Neuronal stem cell (in vitro differentiated cells): ENCODE data around the gene RPP25L.

Source experiments
- DNase-seq: peaks from one replicate; pipeline ENCODE4 v3.0.0-alpha.2; 2013; ENCODE audit warnings: low spot score
- H2AFZ ChIP-seq: one replicate; pipeline ENCODE4 v1.6.1; 2013; ENCODE audit warnings: mild to moderate bottlenecking, low read length, inconsistent platforms
- H2AK5ac ChIP-seq: 2 replicates; pipeline ENCODE4 v1.6.1; 2013; ENCODE audit warnings: low read depth, mild to moderate bottlenecking, inconsistent platforms, low read length, moderate library complexity, mixed read lengths
- H2BK120ac ChIP-seq: 2 replicates; pipeline ENCODE4 v1.6.1; 2013; ENCODE audit warnings: low read depth, mild to moderate bottlenecking, inconsistent platforms, low read length, moderate library complexity, mixed read lengths
- H2BK12ac ChIP-seq: one replicate; pipeline ENCODE4 v1.6.1; 2013; ENCODE audit warnings: low read length, inconsistent platforms
- H2BK15ac ChIP-seq: 2 replicates; pipeline ENCODE4 v1.6.1; 2013; ENCODE audit warnings: mild to moderate bottlenecking, low read length, inconsistent platforms, mixed read lengths
- H2BK5ac ChIP-seq: one replicate; pipeline ENCODE4 v1.6.1; 2013; ENCODE audit warnings: inconsistent platforms, mild to moderate bottlenecking, low read length, moderate library complexity
- H3K14ac ChIP-seq: one replicate; pipeline ENCODE4 v1.6.1; 2013; ENCODE audit warnings: low read length, inconsistent platforms
- H3K18ac ChIP-seq: 2 replicates; pipeline ENCODE4 v1.6.1; 2013; ENCODE audit warnings: low read length, inconsistent platforms
- H3K23ac ChIP-seq: 2 replicates; pipeline ENCODE4 v1.6.1; 2013; ENCODE audit warnings: low read depth, mild to moderate bottlenecking, mixed read lengths, low read length, inconsistent platforms; ENCODE audit not compliant: poor library complexity
- H3K27ac ChIP-seq: replicated peaks from 3 replicates; pipeline ENCODE4 v1.5.1; 2013; ENCODE audit warnings: low read length, inconsistent platforms
- H3K27me3 ChIP-seq, 3 experiments: 2 replicates each; pipeline ENCODE4 v1.6.1; 2013; ENCODE audit warnings: low read length in 3 of 3, mild to moderate bottlenecking in 2 of 3, inconsistent platforms in 1 of 3, low read depth in 1 of 3, mixed read lengths in 1 of 3, moderate library complexity in 1 of 3; ENCODE audit not compliant: control insufficient read depth in 3 of 3, insufficient read depth in 3 of 3
- H3K36me3 ChIP-seq, 2 donors: replicated peaks in 1 of 2; 2 replicates each; pipeline ENCODE4 v1.6.1; 2013; ENCODE audit warnings: low read length in 2 of 2; ENCODE audit not compliant: control insufficient read depth in 2 of 2, insufficient read depth in 2 of 2
- H3K4ac ChIP-seq: 2 replicates; pipeline ENCODE4 v1.6.1; 2013; ENCODE audit warnings: inconsistent platforms, mild to moderate bottlenecking, low read length, moderate library complexity
- H3K4me1 ChIP-seq, 2 donors: 1 replicate in 1 of 2; 2 replicates in 1 of 2; pipeline ENCODE4 v1.6.1; 2013; ENCODE audit warnings: low read length in 2 of 2, low read depth in 1 of 2; ENCODE audit not compliant: control insufficient read depth in 2 of 2, insufficient read depth in 1 of 2
- H3K4me2 ChIP-seq: one replicate; pipeline ENCODE4 v1.6.1; 2013; ENCODE audit warnings: mild to moderate bottlenecking, low read length, inconsistent platforms; ENCODE audit not compliant: insufficient read depth, poor library complexity, severe bottlenecking
- H3K4me3 ChIP-seq, 2 donors: 2 replicates each; pipeline ENCODE4 v1.5.1; 2013; ENCODE audit warnings: low read length in 2 of 2, mild to moderate bottlenecking in 2 of 2, inconsistent platforms in 1 of 2, moderate library complexity in 1 of 2
- H3K79me1 ChIP-seq: one replicate; pipeline ENCODE4 v1.6.1; 2013; ENCODE audit warnings: low read depth, mild to moderate bottlenecking, inconsistent platforms, low read length, moderate library complexity
- H3K9ac ChIP-seq: one replicate; pipeline ENCODE4 v1.6.1; 2013; ENCODE audit warnings: mild to moderate bottlenecking, low read depth, low read length, inconsistent platforms; ENCODE audit not compliant: poor library complexity
- H3K9me3 ChIP-seq, 2 donors: replicated peaks in 1 of 2; 2 replicates each; pipeline versions ENCODE3 to v1.6.1; 2013; ENCODE audit warnings: low read length in 2 of 2, mild to moderate bottlenecking in 2 of 2, inconsistent platforms in 1 of 2, low read depth in 1 of 2, mixed read lengths in 1 of 2, moderate library complexity in 1 of 2; ENCODE audit not compliant: control insufficient read depth in 2 of 2, insufficient read depth in 1 of 2
- H4K8ac ChIP-seq: one replicate; pipeline ENCODE4 v1.6.1; 2013; ENCODE audit warnings: low read depth, mild to moderate bottlenecking, inconsistent platforms, low read length, moderate library complexity
- H4K91ac ChIP-seq: one replicate; pipeline ENCODE4 v1.6.1; 2013; ENCODE audit warnings: low read length, low read depth, mild to moderate bottlenecking, inconsistent platforms; ENCODE audit not compliant: poor library complexity
- WGBS, 2 donors: extraction: QIAGEN DNeasy Blood & Tissue Kit; methylation state at CpG; one replicate each; pipeline ENCODE4 v1.1.7; 2013; ENCODE audit warnings: missing lambda C conversion rate in 2 of 2, mixed read lengths in 1 of 2; ENCODE audit not compliant: insufficient read length in 2 of 2, insufficient replicate concordance in 1 of 2; ENCODE audit errors: extremely low coverage in 2 of 2; 5-methylcytosine and 5-hydroxymethylcytosine counted together

RPP25L gene

GRCh38 chr9:34572092-34572491 lies 39.8 kb downstream of the RPP25L start:
- Histone ChIP-seq H3K4ac (no peak overlapping the region), H3K36me3 (peaks cover 10 to 90% of the 10 kb centered on the region in 2 donors), H3K4me1 (peaks cover 53 to 60% of the 10 kb centered on the region in 2 donors), H2BK15ac (no peak overlapping the region), H3K23ac (no peak overlapping the region), H2BK120ac (no peak overlapping the region), H3K4me2 (no peak overlapping the region), H2BK12ac (no peak overlapping the region), H3K14ac (no peak overlapping the region), H3K18ac (no peak overlapping the region), H3K9ac (no peak overlapping the region), H3K9me3 (peaks cover 0 to 2% of the 10 kb centered on the region in 2 donors), H3K4me3 (no peak overlapping the region), H2AK5ac (peak overlapping the region; percentile 7), H3K27ac (no peak overlapping the region), H3K27me3 (no peaks in the 10 kb centered on the region), H2AFZ (no peak overlapping the region), H3K79me1 (peaks cover 7% of the 10 kb centered on the region), H4K8ac (no peak overlapping the region), H4K91ac (no peak overlapping the region), H2BK5ac (no peak overlapping the region)
- DNase-seq, result no peak

GRCh38 chr9:34571481-34571810 lies 40.5 kb downstream of the RPP25L start:
- no peak overlapping the region for H2AK5ac ChIP-seq
- H3K4me2 ChIP-seq, result no peak overlapping the region
- no peak overlapping the region for H4K91ac ChIP-seq
- H3K27me3 ChIP-seq, result no peaks in the 10 kb centered on the region
- peak overlapping the region; percentile 53 for H2BK12ac ChIP-seq
- no peak overlapping the region for H3K27ac ChIP-seq
- no peak overlapping the region for H2BK5ac ChIP-seq
- H2BK120ac ChIP-seq, result no peak overlapping the region
- no peak overlapping the region for H4K8ac ChIP-seq
- no peak overlapping the region for H2AFZ ChIP-seq
- H3K4me1 ChIP-seq, result peaks cover 46 to 60% of the 10 kb centered on the region in 2 donors
- no peak overlapping the region for H3K9ac ChIP-seq
- peaks cover 10 to 90% of the 10 kb centered on the region in 2 donors for H3K36me3 ChIP-seq
- H3K18ac ChIP-seq, result peak overlapping the region; percentile 81
- DNase-seq, result no peak
- H3K79me1 ChIP-seq, result peaks cover 7% of the 10 kb centered on the region
- no peak overlapping the region for H3K23ac ChIP-seq
- peaks cover 0 to 2% of the 10 kb centered on the region in 2 donors for H3K9me3 ChIP-seq
- no peak overlapping the region for H3K4ac ChIP-seq
- H2BK15ac ChIP-seq, result no peak overlapping the region
- no peak overlapping the region for H3K14ac ChIP-seq
- no peak overlapping the region for H3K4me3 ChIP-seq
- no CpG with 5 or more reads among the region's 12 CpGs for WGBS, 2 donors

- WGBS, 2 donors, result no CpG with 5 or more reads among the region's 7 CpGs
- H3K4me1 ChIP-seq, result peaks cover 41 to 60% of the 10 kb centered on the region in 2 donors
- H3K9ac ChIP-seq, result no peak overlapping the region
- H4K8ac ChIP-seq, result no peak overlapping the region
- no peak overlapping the region for H3K27ac ChIP-seq
- H3K27me3 ChIP-seq, result no peaks in the 10 kb centered on the region
- H2BK12ac ChIP-seq, result peak overlapping the region; percentile 53
- H2BK120ac ChIP-seq, result no peak overlapping the region
- no peak overlapping the region for H2BK5ac ChIP-seq
- H2AFZ ChIP-seq, result no peak overlapping the region
- peaks cover 10 to 90% of the 10 kb centered on the region in 2 donors for H3K36me3 ChIP-seq
- H3K4me2 ChIP-seq, result no peak overlapping the region
- H3K23ac ChIP-seq, result no peak overlapping the region
- H3K9me3 ChIP-seq, result peaks cover 0 to 2% of the 10 kb centered on the region in 2 donors
- peak overlapping the region; percentile 81 for H3K18ac ChIP-seq
- H2AK5ac ChIP-seq, result no peak overlapping the region
- H3K14ac ChIP-seq, result no peak overlapping the region
- no peak overlapping the region for H3K4me3 ChIP-seq
- H4K91ac ChIP-seq, result no peak overlapping the region
- peaks cover 7% of the 10 kb centered on the region for H3K79me1 ChIP-seq
- no peak overlapping the region for H2BK15ac ChIP-seq
- H3K4ac ChIP-seq, result peak overlapping the region; percentile 27
- no peak for DNase-seq
Measured at GRCh38 chr9:34570809-34571480, 41.0 kb downstream of the RPP25L start.

- no peak overlapping the region for H3K4me2 ChIP-seq
- no peak overlapping the region for H2BK5ac ChIP-seq
- H4K91ac ChIP-seq, result no peak overlapping the region
- no peak overlapping the region for H3K4ac ChIP-seq
- WGBS, 2 donors, result no CpG with 5 or more reads among the region's 11 CpGs
- H4K8ac ChIP-seq, result no peak overlapping the region
- no peak overlapping the region for H2AK5ac ChIP-seq
- no peak for DNase-seq
- H3K14ac ChIP-seq, result no peak overlapping the region
- H3K9ac ChIP-seq, result no peak overlapping the region
- H3K79me1 ChIP-seq, result peaks cover 7% of the 10 kb centered on the region
- no peak overlapping the region for H2AFZ ChIP-seq
- H2BK12ac ChIP-seq, result no peak overlapping the region
- no peak overlapping the region for H3K23ac ChIP-seq
- no peak overlapping the region for H2BK15ac ChIP-seq
- H3K4me3 ChIP-seq, result no peak overlapping the region
- peaks cover 10 to 91% of the 10 kb centered on the region in 2 donors for H3K36me3 ChIP-seq
- no peak overlapping the region for H3K18ac ChIP-seq
- H3K27ac ChIP-seq, result no peak overlapping the region
- H3K9me3 ChIP-seq, result peaks cover 0 to 2% of the 10 kb centered on the region in 2 donors
- no peaks in the 10 kb centered on the region for H3K27me3 ChIP-seq
- peaks cover 37 to 60% of the 10 kb centered on the region in 2 donors for H3K4me1 ChIP-seq
- H2BK120ac ChIP-seq, result no peak overlapping the region
Measured at GRCh38 chr9:34570376-34570775, 41.5 kb downstream of the RPP25L start.
